Measurements from ENCODE around the gene POM121L2.

Gene POM121L2

DNA sequence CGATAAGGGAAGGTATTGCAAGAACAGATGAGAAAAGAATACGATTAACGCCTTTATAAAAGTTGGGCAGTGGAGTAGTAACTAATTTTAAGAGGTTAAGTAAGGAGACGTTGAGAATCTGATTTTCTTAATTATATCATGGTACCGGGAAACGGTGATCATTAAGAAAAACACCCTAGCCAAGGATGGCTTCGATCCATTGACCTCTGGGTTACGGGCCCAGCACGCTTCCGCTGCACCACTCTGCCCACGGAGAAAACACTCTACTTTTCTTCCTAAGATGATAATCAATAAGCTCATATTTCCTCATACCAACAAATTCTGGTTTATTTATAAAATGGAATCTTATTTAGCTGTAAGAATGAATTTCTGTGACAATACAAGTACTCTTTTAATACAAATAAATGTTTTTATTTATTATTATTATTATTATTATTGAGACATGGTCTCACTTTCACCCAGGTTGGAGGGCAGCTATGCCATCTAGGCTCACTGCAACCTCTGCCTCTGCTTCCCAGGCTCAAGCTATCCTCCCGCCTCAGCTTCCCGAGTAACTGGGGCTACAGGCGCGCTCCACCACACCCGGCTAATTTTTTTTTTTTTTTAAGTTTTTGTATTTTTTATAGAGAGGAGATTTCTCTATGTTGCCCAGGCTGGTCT, 8.3 kb downstream of the POM121L2 start:
- DNase-seq (ENCODE audit: insufficient read length, low spot score), result no peak
- FAIRE-seq, result no peak
- no peak for TF ChIP-seq POLR2A (IDR thresholded peaks at IDR 0.05; ENCODE audit: low read depth, low read length)

GRCh38 chr6:27297857-27298730, 14.0 kb downstream of the POM121L2 start:
- no peak for TF ChIP-seq POLR2A (IDR thresholded peaks at IDR 0.05; ENCODE audit: low read depth, low read length)
- no peak for DNase-seq (ENCODE audit: insufficient read length, low spot score)
- no peak for FAIRE-seq

- no peak for FAIRE-seq
- TF ChIP-seq POLR2A (IDR thresholded peaks at IDR 0.05; ENCODE audit: low read depth, low read length), result no peak
- DNase-seq (ENCODE audit: insufficient read length, low spot score), result no peak
These were observed 14.6 kb downstream of the POM121L2 start for GRCh38 chr6:27297484-27297856.

DNA sequence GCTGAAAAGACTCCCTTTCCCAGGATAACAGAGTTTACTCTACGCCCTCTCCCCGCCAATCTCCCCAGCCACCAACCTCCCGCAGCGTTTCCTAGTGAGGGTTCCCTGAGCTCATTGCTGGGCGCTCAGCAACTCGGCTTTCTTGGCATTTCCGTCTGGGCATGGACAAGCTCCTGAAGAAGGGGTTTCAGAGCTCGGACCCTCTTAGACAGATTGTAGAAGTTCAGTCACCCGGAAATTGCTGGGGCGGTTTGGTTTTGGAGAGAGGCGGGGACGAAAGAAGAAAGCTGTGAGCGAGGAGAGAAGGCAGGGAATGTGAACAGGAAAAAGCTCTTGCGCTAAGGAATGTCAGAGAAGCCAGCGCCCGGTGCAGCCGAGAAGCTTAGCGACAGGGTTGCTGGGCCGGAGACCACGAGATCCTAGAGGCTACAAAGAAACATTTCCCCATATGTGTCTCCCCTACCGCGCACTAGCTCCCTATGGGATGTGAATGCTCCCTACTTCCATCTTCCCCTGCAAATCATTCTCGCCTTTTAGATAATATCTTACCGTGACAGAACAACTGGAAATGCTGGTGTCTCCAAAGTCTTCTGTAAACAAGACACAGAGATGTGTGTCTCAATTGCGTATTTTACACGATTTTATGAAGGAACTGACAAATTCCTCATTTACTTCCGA, 15.8 kb downstream of the POM121L2 start:
- DNase-seq (ENCODE audit: insufficient read length, low spot score) (no peak), FAIRE-seq (no peak)
- no peak for TF ChIP-seq POLR2A (IDR thresholded peaks at IDR 0.05; ENCODE audit: low read depth, low read length)

DNA sequence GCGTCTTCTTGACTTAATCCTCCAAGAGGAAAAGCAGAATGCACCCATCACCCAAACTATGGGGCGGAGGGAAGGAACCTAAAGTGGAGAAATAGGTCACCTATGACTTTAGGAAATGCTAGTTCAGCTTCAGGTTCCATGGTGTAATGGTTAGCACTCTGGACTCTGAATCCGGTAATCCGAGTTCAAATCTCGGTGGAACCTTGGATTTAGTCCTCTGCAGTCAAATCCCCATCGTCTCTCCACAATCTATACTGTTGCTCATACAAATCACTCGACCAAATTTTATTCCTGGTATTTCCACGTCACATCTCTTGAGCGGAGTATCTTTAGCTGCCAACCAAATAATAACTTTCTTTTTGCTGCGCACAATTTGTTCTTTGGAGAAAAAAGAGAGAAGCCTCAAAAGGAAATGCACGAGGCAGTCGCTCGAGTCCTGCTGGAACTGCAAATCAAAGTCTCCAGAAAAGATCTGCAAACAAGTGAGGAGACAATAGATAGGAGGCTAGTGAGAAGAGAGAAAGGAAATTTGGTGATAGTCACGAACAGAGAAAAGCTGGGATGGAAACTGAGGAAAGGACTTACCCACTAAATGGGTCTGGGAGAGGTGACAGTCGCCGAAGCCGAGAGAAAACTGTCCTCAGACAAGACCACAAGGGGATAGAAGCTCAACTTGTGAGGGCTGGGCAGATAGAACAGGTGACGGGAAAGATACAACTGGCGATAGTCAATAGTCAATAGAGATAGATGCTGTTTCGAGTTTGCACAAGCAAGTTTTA, 16.6 kb downstream of the POM121L2 start:
- no peak for TF ChIP-seq POLR2A (IDR thresholded peaks at IDR 0.05; ENCODE audit: low read depth, low read length)
- FAIRE-seq, result peak; percentile 66
- DNase-seq (ENCODE audit: insufficient read length, low spot score), result no peak

DNA sequence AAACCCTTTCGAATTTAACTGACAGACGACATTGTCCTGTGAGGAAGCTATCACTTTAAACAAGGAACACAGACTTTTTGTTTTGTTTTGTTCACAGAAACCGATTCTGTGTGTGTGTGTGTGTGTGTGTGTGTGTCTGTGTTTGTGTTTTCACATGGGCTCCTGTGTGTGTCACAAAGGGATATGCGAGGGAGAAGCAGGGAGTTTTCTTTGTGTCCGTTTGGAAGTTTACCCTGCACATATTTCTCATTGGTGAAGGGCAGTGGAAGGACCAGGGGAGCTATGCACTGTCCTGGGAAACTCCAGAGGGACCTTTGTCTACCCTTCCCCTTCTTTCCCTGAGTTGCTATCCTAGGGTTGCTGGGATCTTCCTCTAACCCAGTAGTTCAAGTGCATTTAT, 17.7 kb downstream of the POM121L2 start:
- no peak for TF ChIP-seq POLR2A (IDR thresholded peaks at IDR 0.05; ENCODE audit: low read depth, low read length)
- peak; percentile 11 for FAIRE-seq
- no peak for DNase-seq (ENCODE audit: insufficient read length, low spot score)

- no peak for DNase-seq (ENCODE audit: insufficient read length, low spot score)
- no peak for FAIRE-seq
- TF ChIP-seq POLR2A (IDR thresholded peaks at IDR 0.05; ENCODE audit: low read depth, low read length), result no peak
These were observed 18.5 kb downstream of the POM121L2 start for GRCh38 chr6:27293436-27294098.

GRCh38 chr6:27290850-27291208, 21.2 kb downstream of the POM121L2 start:
- TF ChIP-seq POLR2A (IDR thresholded peaks at IDR 0.05; ENCODE audit: low read depth, low read length), result no peak
- FAIRE-seq, result no peak
- DNase-seq (ENCODE audit: insufficient read length, low spot score), result no peak

DNA sequence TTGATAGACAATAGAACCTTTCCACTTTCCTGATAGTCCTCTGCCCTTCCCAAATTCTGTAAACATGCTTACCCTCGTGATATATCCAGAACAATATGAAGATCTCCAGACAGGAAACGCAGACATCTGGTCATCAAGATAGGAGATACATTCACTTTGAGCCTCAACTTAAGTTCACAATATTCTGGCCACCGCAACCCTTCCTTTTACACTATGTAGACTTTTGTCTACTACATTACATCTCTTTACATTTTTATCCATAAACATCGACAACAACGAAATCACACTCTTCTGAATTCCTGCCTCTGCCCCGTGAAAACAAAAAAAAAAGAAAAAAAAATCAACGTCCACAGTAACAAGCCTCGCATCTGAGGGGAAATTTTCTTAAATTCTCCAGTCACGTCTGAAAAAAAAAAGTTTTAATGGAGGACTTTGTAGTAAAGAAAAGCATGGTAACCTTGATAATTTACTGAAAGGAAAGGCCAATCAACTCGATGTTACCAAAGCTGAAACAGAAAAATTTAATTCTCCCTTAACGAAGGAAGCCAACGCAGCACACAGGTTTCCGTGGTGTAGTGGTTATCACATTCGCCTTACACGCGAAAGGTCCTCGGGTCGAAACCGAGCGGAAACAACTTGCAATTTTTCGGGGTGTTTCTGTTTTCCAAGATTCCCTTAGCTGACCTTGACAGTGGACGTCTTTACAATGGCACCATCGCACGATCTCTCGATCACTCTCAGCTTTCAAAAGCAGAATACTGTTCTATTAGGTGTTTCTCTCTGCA, 21.8 kb downstream of the POM121L2 start:
- TF ChIP-seq POLR2A (IDR thresholded peaks at IDR 0.05; ENCODE audit: low read depth, low read length), result no peak
- FAIRE-seq (no peak), DNase-seq (ENCODE audit: insufficient read length, low spot score) (no peak)

DNA sequence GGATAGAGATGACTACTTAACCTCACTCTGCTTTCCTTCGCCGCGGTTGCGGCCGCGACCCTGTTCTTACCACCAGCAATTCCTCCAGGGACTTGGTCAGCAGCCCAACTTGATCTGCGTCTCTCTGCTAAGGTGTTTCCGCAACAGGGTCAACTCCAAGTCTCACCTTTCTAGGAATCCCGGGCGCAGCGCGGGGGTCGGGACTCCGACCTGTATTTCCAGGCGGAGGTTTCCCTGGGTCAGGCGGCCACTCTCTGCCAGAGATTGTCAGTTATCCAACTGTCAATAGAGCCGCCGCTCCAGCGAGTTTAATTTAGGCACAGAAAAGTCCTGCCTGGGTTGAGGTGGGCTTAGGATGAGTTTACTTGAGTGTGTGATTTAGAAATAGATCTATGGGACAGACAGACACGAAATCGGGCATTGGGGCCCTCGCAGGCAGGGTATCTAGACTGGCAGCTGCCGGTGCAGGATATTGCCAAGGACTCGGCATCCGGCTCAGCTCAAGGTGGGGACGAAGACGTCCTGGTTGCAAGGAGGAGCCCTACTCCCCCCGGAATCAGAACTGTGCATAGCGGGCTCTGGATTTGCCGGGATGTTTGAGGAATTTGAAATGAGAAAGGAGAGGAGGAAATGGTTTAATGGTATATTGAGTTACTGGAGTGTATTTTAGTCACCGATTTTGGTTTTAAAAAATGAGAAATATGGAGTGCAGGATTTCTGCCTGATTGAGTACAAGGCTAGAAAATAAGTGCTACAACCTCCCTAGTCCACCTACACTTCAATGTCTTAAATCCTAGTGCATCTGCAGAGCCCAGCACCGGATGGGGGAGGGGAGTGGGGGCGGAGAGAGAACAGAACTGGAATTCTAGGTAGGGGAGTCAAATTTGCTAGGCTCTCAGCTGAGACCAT, 23.7 kb downstream of the POM121L2 start:
- FAIRE-seq (no peak), DNase-seq (ENCODE audit: insufficient read length, low spot score) (no peak)
- no peak for TF ChIP-seq POLR2A (IDR thresholded peaks at IDR 0.05; ENCODE audit: low read depth, low read length)

DNA sequence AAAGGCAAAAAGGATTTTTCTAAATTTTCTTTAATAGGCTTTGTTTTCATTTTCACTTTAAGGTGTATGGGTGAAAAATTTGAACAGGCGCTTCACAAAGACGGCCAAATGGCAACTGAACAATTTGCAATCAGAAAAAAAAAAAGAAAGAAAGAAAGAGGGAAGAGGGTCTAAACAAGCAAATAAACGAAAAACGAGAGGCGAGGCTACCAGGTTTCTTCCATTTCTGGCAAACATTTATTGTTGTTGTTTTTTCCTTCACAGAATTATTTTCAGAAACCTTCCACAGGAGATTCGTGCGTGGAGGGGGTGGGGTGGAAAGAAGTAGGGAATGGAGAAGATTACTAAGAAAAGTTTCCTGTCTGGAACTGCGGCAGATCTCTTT, 24.3 kb downstream of the POM121L2 start:
- FAIRE-seq, result no peak
- DNase-seq (ENCODE audit: insufficient read length, low spot score), result no peak
- no peak for TF ChIP-seq POLR2A (IDR thresholded peaks at IDR 0.05; ENCODE audit: low read depth, low read length)

DNA sequence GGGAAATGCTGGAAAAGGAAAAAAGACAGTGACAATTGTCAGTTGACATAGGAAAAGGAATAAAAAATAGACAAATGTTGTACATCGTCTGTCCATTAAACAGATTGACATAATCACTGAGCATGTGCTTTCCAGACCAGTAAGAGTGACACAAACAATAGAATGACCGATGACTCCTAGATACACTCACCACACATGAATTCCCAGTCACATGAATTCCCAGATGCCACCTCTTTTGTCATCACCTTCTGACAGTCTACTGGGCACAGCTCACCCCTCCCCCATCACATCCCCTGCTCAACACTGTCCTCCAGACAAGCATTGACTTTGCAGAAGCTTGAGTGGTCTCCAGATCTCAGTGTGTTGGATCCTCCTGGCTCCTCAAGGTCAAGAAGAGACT, 25.9 kb downstream of the POM121L2 start:
- DNase-seq (ENCODE audit: insufficient read length, low spot score) (no peak), FAIRE-seq (no peak)
- no peak for TF ChIP-seq POLR2A (IDR thresholded peaks at IDR 0.05; ENCODE audit: low read depth, low read length)
